WTC11 (cell line): ENCODE measurements around the gene PIGN. TPM values are rescaled to one million over a fixed set of nuclear protein-coding genes. Genes with fewer than 3 reads are reported as not detected.

ENCODE experiments used
- ATAC-seq: fragments of 200-7000 bp; cut with Tn5 transposase; 2 replicates; pipeline ENCODE4 v1.10.0; 2021; ENCODE audit warnings: mild to moderate bottlenecking, moderate library complexity
- CTCF ChIA-PET: fragments of 300-600 bp; sonication (Branson Sonifier 250); formaldehyde crosslinking; loops from one replicate; lab custom pipeline; 2021; ENCODE audit warnings: antibody characterized with exemption; lab: Charles Lee
- POLR2A ChIA-PET: fragments of 350-600 bp; sonication (Branson Sonifier 250); formaldehyde crosslinking; loops from one replicate; lab custom pipeline; 2021; ENCODE audit warnings: antibody characterized with exemption; lab: Charles Lee
- DNase-seq: peaks from one replicate; pipeline ENCODE4 v3.0.0; 2021; ENCODE audit warnings: low spot score
- H3K27ac Mint-ChIP-seq: 2 replicates; pipeline ENCODE4 v1.8.0; 2021; ENCODE audit warnings: mixed read lengths
- H3K27me3 Mint-ChIP-seq: 2 replicates; pipeline ENCODE4 v1.8.0; 2021; ENCODE audit warnings: low read depth, mild to moderate bottlenecking, moderate library complexity, mixed read lengths
- H3K36me3 Mint-ChIP-seq: 2 replicates; pipeline ENCODE4 v1.8.0; 2021; ENCODE audit warnings: mixed read lengths
- H3K4me1 Mint-ChIP-seq: 2 replicates; pipeline ENCODE4 v1.8.0; 2022; ENCODE audit warnings: mixed read lengths
- H3K4me3 Mint-ChIP-seq: 2 replicates; pipeline ENCODE4 v1.8.0; 2021; ENCODE audit warnings: mild to moderate bottlenecking, moderate library complexity, mixed read lengths
- H3K9me3 Mint-ChIP-seq: 2 replicates; pipeline ENCODE4 v1.8.0; 2021; ENCODE audit warnings: mixed read lengths
- ARID4B ChIP-seq: sonication (generic); formaldehyde crosslinking; IDR thresholded peaks from 2 replicates; pipeline ENCODE4 v1.8.0; 2023; ENCODE audit warnings: missing genetic modification reagents, mild to moderate bottlenecking, borderline replicate concordance
- ATF3 ChIP-seq: sonication (generic); formaldehyde crosslinking; conservative IDR thresholded peaks from 2 replicates; pipeline ENCODE4 v1.8.1; 2022; ENCODE audit warnings: mild to moderate bottlenecking, missing genetic modification reagents
- CBFB ChIP-seq: sonication (generic); formaldehyde crosslinking; IDR thresholded peaks from 2 replicates; pipeline ENCODE4 v1.8.1; 2022; ENCODE audit warnings: mild to moderate bottlenecking, low read depth, missing genetic modification reagents
- CREB1 ChIP-seq: sonication (generic); formaldehyde crosslinking; IDR thresholded peaks from 2 replicates; pipeline ENCODE4 v1.8.0; 2023; ENCODE audit warnings: mild to moderate bottlenecking, missing genetic modification reagents
- E2F4 ChIP-seq: sonication (generic); formaldehyde crosslinking; IDR thresholded peaks from 2 replicates; pipeline ENCODE4 v1.8.1; 2022; ENCODE audit warnings: low read depth, mild to moderate bottlenecking, moderate library complexity, missing genetic modification reagents, borderline replicate concordance
- ELF4 ChIP-seq: sonication (generic); formaldehyde crosslinking; IDR thresholded peaks from 2 replicates; pipeline ENCODE4 v1.8.1; 2022; ENCODE audit warnings: low read depth, mild to moderate bottlenecking, moderate library complexity, missing genetic modification reagents
- EMX1 ChIP-seq: fragments of 250-450 bp; sonication (Bioruptor Pico); IDR thresholded peaks from 2 replicates; pipeline ENCODE4 v1.8.0; 2021; ENCODE audit warnings: mild to moderate bottlenecking
- FOXP1 ChIP-seq: sonication (generic); formaldehyde crosslinking; IDR thresholded peaks from 2 replicates; pipeline ENCODE4 v1.8.0; 2022; ENCODE audit warnings: missing genetic modification reagents, mild to moderate bottlenecking, moderate library complexity, borderline replicate concordance
- FOXP4 ChIP-seq: sonication (generic); formaldehyde crosslinking; IDR thresholded peaks from 2 replicates; pipeline ENCODE4 v1.8.0; 2022; ENCODE audit warnings: mild to moderate bottlenecking, missing genetic modification reagents
- GTF2I ChIP-seq: fragments of 250-450 bp; sonication (Bioruptor Pico); conservative IDR thresholded peaks from 2 replicates; pipeline ENCODE4 v1.4.0; 2021; ENCODE audit warnings: mild to moderate bottlenecking
- MAX ChIP-seq: sonication (generic); formaldehyde crosslinking; IDR thresholded peaks from 2 replicates; pipeline ENCODE4 v1.8.0; 2022; ENCODE audit warnings: mild to moderate bottlenecking, missing genetic modification reagents
- MXD4 ChIP-seq: fragments of 250-450 bp; sonication (Bioruptor Pico); IDR thresholded peaks from 2 replicates; pipeline ENCODE4 v1.8.0; 2021; ENCODE audit warnings: mild to moderate bottlenecking, moderate library complexity, borderline replicate concordance
- NFE2L1 ChIP-seq: sonication (generic); formaldehyde crosslinking; IDR thresholded peaks from 2 replicates; pipeline ENCODE4 v1.8.1; 2023; ENCODE audit warnings: missing genetic modification reagents
- NR2C2 ChIP-seq: sonication (generic); formaldehyde crosslinking; IDR thresholded peaks from 2 replicates; pipeline ENCODE4 v1.8.0; 2022; ENCODE audit warnings: mild to moderate bottlenecking, missing genetic modification reagents
- NR3C1 ChIP-seq: sonication (generic); formaldehyde crosslinking; conservative IDR thresholded peaks from 2 replicates; pipeline ENCODE4 v1.8.1; 2023; ENCODE audit warnings: low read depth, mild to moderate bottlenecking, missing genetic modification reagents
- OVOL2 ChIP-seq: fragments of 250-450 bp; sonication (Bioruptor Pico); IDR thresholded peaks from 2 replicates; pipeline ENCODE4 v1.9.0; 2021; ENCODE audit warnings: mild to moderate bottlenecking, borderline replicate concordance
- PREB ChIP-seq: sonication (generic); formaldehyde crosslinking; IDR thresholded peaks from 2 replicates; pipeline ENCODE4 v1.8.1; 2022; ENCODE audit warnings: mild to moderate bottlenecking, missing genetic modification reagents, moderate library complexity, borderline replicate concordance
- SMAD3 ChIP-seq: sonication (generic); formaldehyde crosslinking; IDR thresholded peaks from 2 replicates; pipeline ENCODE4 v1.8.0; 2022; ENCODE audit warnings: missing genetic modification reagents, mild to moderate bottlenecking, borderline replicate concordance
- TEAD1 ChIP-seq: sonication (generic); formaldehyde crosslinking; IDR thresholded peaks from 2 replicates; pipeline ENCODE4 v1.8.0; 2022; ENCODE audit warnings: mild to moderate bottlenecking, missing genetic modification reagents
- TP53 ChIP-seq: sonication (generic); formaldehyde crosslinking; IDR thresholded peaks from 2 replicates; pipeline ENCODE4 v1.8.1; 2023; ENCODE audit warnings: mild to moderate bottlenecking, missing genetic modification reagents
- ZBTB43 ChIP-seq: sonication (generic); formaldehyde crosslinking; IDR thresholded peaks from 2 replicates; pipeline ENCODE4 v1.8.1; 2023; ENCODE audit warnings: mild to moderate bottlenecking, missing genetic modification reagents
- ZNF138 ChIP-seq: sonication (generic); formaldehyde crosslinking; conservative IDR thresholded peaks from 2 replicates; pipeline ENCODE4 v1.8.1; 2022; ENCODE audit warnings: mild to moderate bottlenecking, moderate library complexity, missing genetic modification reagents
- ZSCAN18 ChIP-seq: fragments of 250-450 bp; sonication (Bioruptor Pico); IDR thresholded peaks from 2 replicates; pipeline ENCODE4 v2.1.2; 2022; ENCODE audit warnings: mild to moderate bottlenecking, moderate library complexity
- total RNA-seq: library from RNA; stranded (reverse); gene quantifications from 3 replicates; pipeline ENCODE4 v1.2.3, GENCODE V29; 2021

PIGN gene
- total RNA-seq, 1 experiment from 2014 or later: 23.4 TPM

GRCh38 chr18:62085756-62086155, 101.1 kb downstream of the PIGN start:
- Mint-ChIP-seq H3K36me3 (no peaks in the 10 kb centered on the region), H3K27ac (no peak overlapping the region), H3K9me3 (no peaks in the 10 kb centered on the region), H3K27me3 (no peaks in the 10 kb centered on the region), H3K4me1 (no peaks in the 10 kb centered on the region; the same call in 1 of the 2 replicates), H3K4me3 (no peak overlapping the region)
- DNase-seq (no peak), ATAC-seq (no peak)
- POLR2A ChIA-PET: no interaction called here
- CTCF ChIA-PET: no interaction called here
- TF ChIP-seq E2F4 (CRISPR knock-in tag): no peak
- TF ChIP-seq NFE2L1 (CRISPR knock-in tag): no peak
- TF ChIP-seq ARID4B: no peak
- TF ChIP-seq PREB (CRISPR knock-in tag): no peak
- no peak for TF ChIP-seq SMAD3 (CRISPR knock-in tag)
- no peak for TF ChIP-seq ZSCAN18 (CRISPR knock-in tag)
- TF ChIP-seq ZNF138: no peak
- no peak for TF ChIP-seq MAX (CRISPR knock-in tag)
- no peak for TF ChIP-seq NR2C2 (CRISPR knock-in tag)
- no peak for TF ChIP-seq FOXP4 (CRISPR knock-in tag)

- Mint-ChIP-seq H3K27ac (no peak overlapping the region), H3K27me3 (no peaks in the 10 kb centered on the region), H3K9me3 (0 out of 2 replicates have a peak, but pooled peaks cover 2% of the 10 kb centered on the region)
- TF ChIP-seq ELF4 (CRISPR knock-in tag) (no peak), MAX (CRISPR knock-in tag) (no peak), SMAD3 (CRISPR knock-in tag) (no peak), FOXP1 (CRISPR knock-in tag) (no peak), CREB1 (CRISPR knock-in tag) (no peak), TEAD1 (no peak), ZBTB43 (CRISPR knock-in tag) (no peak), GTF2I (CRISPR knock-in tag) (no peak), ATF3 (CRISPR knock-in tag) (no peak), OVOL2 (no peak), MXD4 (no peak), NR3C1 (CRISPR knock-in tag) (no peak), EMX1 (no peak), TP53 (CRISPR knock-in tag) (no peak), CBFB (CRISPR knock-in tag) (no peak)
Observed at GRCh38 chr18:62081761-62082294, 105.0 kb downstream of the PIGN start.

More at GRCh38 chr18:62081761-62082294, 105.0 kb downstream of the PIGN start:
- Mint-ChIP-seq H3K4me1 (no peaks in the 10 kb centered on the region; the same call in 1 of the 2 replicates), H3K4me3 (no peak overlapping the region), H3K36me3 (no peaks in the 10 kb centered on the region)
- DNase-seq (no peak), ATAC-seq (no peak)
- POLR2A ChIA-PET: no interaction called here
- CTCF ChIA-PET: no interaction called here
